IMR-90 (cell line): ENCODE results near the gene LTN1.

Experiments used
- CEBPB ChIP-seq: IDR thresholded peaks from 2 replicates; pipeline ENCODE4 v1.6.1; 2012; ENCODE audit warnings: low read depth, low read length, improper control_type of control experiment
- MXI1 ChIP-seq: IDR thresholded peaks from 2 replicates; pipeline ENCODE4 v1.6.1; 2012; ENCODE audit warnings: low read depth, mild to moderate bottlenecking, low read length, moderate library complexity, borderline replicate concordance
- POLR2A ChIP-seq: IDR thresholded peaks from 2 replicates; pipeline ENCODE4 v1.6.1; 2012; ENCODE audit warnings: mild to moderate bottlenecking, low read depth, low read length
- RAD21 ChIP-seq: IDR thresholded peaks from 2 replicates; pipeline ENCODE4 v1.6.1; 2012; ENCODE audit warnings: low read length, improper control_type of control experiment
- RCOR1 ChIP-seq: IDR thresholded peaks from 2 replicates; pipeline ENCODE4 v1.6.1; 2012; ENCODE audit warnings: mild to moderate bottlenecking, low read length, improper control_type of control experiment; ENCODE audit not compliant: insufficient replicate concordance
- RFX5 ChIP-seq: IDR thresholded peaks from 2 replicates; pipeline ENCODE4 v1.8.0; 2012; ENCODE audit warnings: low read depth, mild to moderate bottlenecking, low read length, moderate library complexity
- TF ChIP-seq, protein P1 (sequence below): conservative IDR thresholded peaks from 2 replicates; pipeline ENCODE4 v1.5.1; 2012; ENCODE audit warnings: mild to moderate bottlenecking, low read depth, low read length, improper control_type of control experiment
- TF ChIP-seq, protein P2 (sequence below): fragments of 150-350 bp; IDR thresholded peaks from 2 replicates; pipeline ENCODE4 v1.6.1; 2016; ENCODE audit warnings: low read depth, mild to moderate bottlenecking, low read length, moderate library complexity, borderline replicate concordance
- TF ChIP-seq, protein P3 (sequence below): fragments of 150-350 bp; IDR thresholded peaks from 2 replicates; pipeline ENCODE4 v1.6.1; 2017; ENCODE audit warnings: mild to moderate bottlenecking, antibody characterized with exemption, low read length, low read depth

DNA sequence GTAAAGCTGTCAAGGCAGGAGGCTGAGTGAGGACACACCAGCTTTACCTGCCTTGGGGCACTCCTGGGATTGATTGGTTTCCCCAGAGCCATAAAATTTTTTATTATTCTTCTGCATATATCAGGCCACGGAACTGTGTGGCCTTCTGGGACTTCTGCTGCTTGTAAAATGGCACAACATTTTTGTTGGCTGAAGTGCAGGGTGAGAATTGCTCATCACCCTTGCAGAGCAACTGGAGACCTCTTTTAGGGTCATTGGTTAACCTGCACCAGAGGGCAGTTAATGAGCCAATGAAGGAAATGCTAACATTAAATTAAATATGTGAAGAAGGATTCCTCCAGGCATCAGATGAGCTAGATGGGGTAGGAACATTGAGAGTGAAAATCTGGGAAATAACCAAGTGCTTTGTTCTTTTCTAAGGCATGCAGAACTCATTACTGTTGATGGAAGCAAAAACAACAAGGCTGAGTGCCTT is 87.7 kb downstream of the LTN1 start:
- TF ChIP-seq, protein P1, sequence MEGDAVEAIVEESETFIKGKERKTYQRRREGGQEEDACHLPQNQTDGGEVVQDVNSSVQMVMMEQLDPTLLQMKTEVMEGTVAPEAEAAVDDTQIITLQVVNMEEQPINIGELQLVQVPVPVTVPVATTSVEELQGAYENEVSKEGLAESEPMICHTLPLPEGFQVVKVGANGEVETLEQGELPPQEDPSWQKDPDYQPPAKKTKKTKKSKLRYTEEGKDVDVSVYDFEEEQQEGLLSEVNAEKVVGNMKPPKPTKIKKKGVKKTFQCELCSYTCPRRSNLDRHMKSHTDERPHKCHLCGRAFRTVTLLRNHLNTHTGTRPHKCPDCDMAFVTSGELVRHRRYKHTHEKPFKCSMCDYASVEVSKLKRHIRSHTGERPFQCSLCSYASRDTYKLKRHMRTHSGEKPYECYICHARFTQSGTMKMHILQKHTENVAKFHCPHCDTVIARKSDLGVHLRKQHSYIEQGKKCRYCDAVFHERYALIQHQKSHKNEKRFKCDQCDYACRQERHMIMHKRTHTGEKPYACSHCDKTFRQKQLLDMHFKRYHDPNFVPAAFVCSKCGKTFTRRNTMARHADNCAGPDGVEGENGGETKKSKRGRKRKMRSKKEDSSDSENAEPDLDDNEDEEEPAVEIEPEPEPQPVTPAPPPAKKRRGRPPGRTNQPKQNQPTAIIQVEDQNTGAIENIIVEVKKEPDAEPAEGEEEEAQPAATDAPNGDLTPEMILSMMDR: no peak
- no peak for TF ChIP-seq POLR2A
- no peak for TF ChIP-seq MXI1
- TF ChIP-seq CEBPB: no peak
- TF ChIP-seq RAD21: no peak
- TF ChIP-seq RCOR1: no peak
- TF ChIP-seq RFX5: no peak
- TF ChIP-seq, protein P2, sequence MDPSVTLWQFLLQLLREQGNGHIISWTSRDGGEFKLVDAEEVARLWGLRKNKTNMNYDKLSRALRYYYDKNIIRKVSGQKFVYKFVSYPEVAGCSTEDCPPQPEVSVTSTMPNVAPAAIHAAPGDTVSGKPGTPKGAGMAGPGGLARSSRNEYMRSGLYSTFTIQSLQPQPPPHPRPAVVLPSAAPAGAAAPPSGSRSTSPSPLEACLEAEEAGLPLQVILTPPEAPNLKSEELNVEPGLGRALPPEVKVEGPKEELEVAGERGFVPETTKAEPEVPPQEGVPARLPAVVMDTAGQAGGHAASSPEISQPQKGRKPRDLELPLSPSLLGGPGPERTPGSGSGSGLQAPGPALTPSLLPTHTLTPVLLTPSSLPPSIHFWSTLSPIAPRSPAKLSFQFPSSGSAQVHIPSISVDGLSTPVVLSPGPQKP: no peak
- TF ChIP-seq, protein P3, sequence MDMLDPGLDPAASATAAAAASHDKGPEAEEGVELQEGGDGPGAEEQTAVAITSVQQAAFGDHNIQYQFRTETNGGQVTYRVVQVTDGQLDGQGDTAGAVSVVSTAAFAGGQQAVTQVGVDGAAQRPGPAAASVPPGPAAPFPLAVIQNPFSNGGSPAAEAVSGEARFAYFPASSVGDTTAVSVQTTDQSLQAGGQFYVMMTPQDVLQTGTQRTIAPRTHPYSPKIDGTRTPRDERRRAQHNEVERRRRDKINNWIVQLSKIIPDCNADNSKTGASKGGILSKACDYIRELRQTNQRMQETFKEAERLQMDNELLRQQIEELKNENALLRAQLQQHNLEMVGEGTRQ: no peak
